Measurements from ENCODE around the gene HMGXB4. TPM values are rescaled to one million over a fixed set of nuclear protein-coding genes. Genes with fewer than 3 reads are reported as not detected.

The HMGXB4 gene
- total and polyA plus RNA-seq, 2 of the 13 experiments (the other 11 are each of a cell fraction or from before 2014, with no cell fraction given): 13.9 to 16.3 TPM

GRCh38 chr22:35250156-35250555 is 7.1 kb upstream of the HMGXB4 start:
- no peak for ATAC-seq
- Histone ChIP-seq H3K4me3 (replicated peaks in 1 of 3; ENCODE audit: insufficient read depth in 1 of 3, low read depth in 2 of 3, low read length in 3 of 3) (no peak overlapping the region), H4K20me1 (ENCODE audit: insufficient read depth, low read length) (no peaks in the 10 kb centered on the region), H3K27me3 (ENCODE audit: control insufficient read depth in 1 of 2, insufficient read depth in 2 of 2, low read length in 2 of 2) (no peaks in the 10 kb centered on the region), H3K79me2 (ENCODE audit: insufficient read depth, low read length) (no peaks in the 10 kb centered on the region), H3K36me3 (replicated peaks in 1 of 2; ENCODE audit: control insufficient read depth in 1 of 2, insufficient read depth in 2 of 2, low read length in 2 of 2) (no peaks in the 10 kb centered on the region), H3K4me1 (ENCODE audit: insufficient read depth, low read length) (no peaks in the 10 kb centered on the region), H2AFZ (ENCODE audit: low read length) (no peak overlapping the region), H3K9me3 (ENCODE audit: low read length) (no peaks in the 10 kb centered on the region), H3K9ac (ENCODE audit: insufficient read depth, low read depth, low read length) (no peak overlapping the region), H3K27ac (ENCODE audit: extremely low read length, insufficient read depth, low read length) (no peak overlapping the region), H3K4me2 (ENCODE audit: low read depth, low read length) (no peak overlapping the region)
- DNase-seq (ENCODE audit: low spot score): no peak
- in situ Hi-C loops (cut with HindIII; ENCODE audit: extremely low pct_ligation_motif_present, low pct_unique_long_range_greater_than_20kb): no loop called here
- no peak for FAIRE-seq
- CTCF ChIA-PET (ENCODE audit: low intra/inter-chr PET ratio, low total read pairs): no interaction called here
- WGBS (ENCODE audit: low lambda C conversion rate): 97% methylated on average over 4 of the region's 4 CpGs
- no TSS peak for BruUV-seq (replicated peaks)
- POLR2A ChIA-PET: no interaction called here
- TF ChIP-seq DPF2 (CRISPR knock-in tag; IDR thresholded peaks at IDR 0.05; ENCODE audit: borderline replicate concordance, low read depth) (no peak), DDIT3 (CRISPR knock-in tag; IDR thresholded peaks at IDR 0.05) (no peak), PAF1 (CRISPR knock-in tag; IDR thresholded peaks at IDR 0.05) (no peak), ZNF576 (CRISPR knock-in tag; IDR thresholded peaks at IDR 0.05) (no peak)
- intact Hi-C loops (cut with micrococcal nuclease; ENCODE audit: unreplicated experiment): no loop called here

- ChIA-PET POLR2A (no interaction called here), CTCF (ENCODE audit: low intra/inter-chr PET ratio, low total read pairs) (no interaction called here)
- FAIRE-seq (no peak), ATAC-seq (no peak), DNase-seq (ENCODE audit: low spot score) (no peak)
- in situ Hi-C loops (cut with HindIII; ENCODE audit: extremely low pct_ligation_motif_present, low pct_unique_long_range_greater_than_20kb): no loop called here
- intact Hi-C loops (cut with micrococcal nuclease; ENCODE audit: unreplicated experiment): no loop called here
- Histone ChIP-seq H3K4me3 (replicated peaks in 1 of 3; ENCODE audit: insufficient read depth in 1 of 3, low read depth in 2 of 3, low read length in 3 of 3) (no peak overlapping the region), H2AFZ (ENCODE audit: low read length) (no peak overlapping the region), H3K27ac (ENCODE audit: extremely low read length, insufficient read depth, low read length) (no peak overlapping the region), H3K27me3 (ENCODE audit: control insufficient read depth in 1 of 2, insufficient read depth in 2 of 2, low read length in 2 of 2) (no peaks in the 10 kb centered on the region; a peak in 1 of 5 replicates), H3K4me2 (ENCODE audit: low read depth, low read length) (no peak overlapping the region), H3K36me3 (replicated peaks in 1 of 2; ENCODE audit: control insufficient read depth in 1 of 2, insufficient read depth in 2 of 2, low read length in 2 of 2) (no peaks in the 10 kb centered on the region), H4K20me1 (ENCODE audit: insufficient read depth, low read length) (no peaks in the 10 kb centered on the region), H3K79me2 (ENCODE audit: insufficient read depth, low read length) (peaks cover 17% of the 10 kb centered on the region), H3K4me1 (ENCODE audit: insufficient read depth, low read length) (peaks cover 16% of the 10 kb centered on the region), H3K9me3 (ENCODE audit: low read length) (no peaks in the 10 kb centered on the region), H3K9ac (ENCODE audit: insufficient read depth, low read depth, low read length) (no peak overlapping the region; the same call in 1 of the 2 replicates)
- WGBS (ENCODE audit: low lambda C conversion rate): 65% methylated on average over 2 of the region's 2 CpGs
- BruUV-seq (replicated peaks): no TSS peak
- TF ChIP-seq TOE1 (CRISPR knock-in tag; IDR thresholded peaks at IDR 0.05) (no peak), TRAFD1 (CRISPR knock-in tag; IDR thresholded peaks at IDR 0.05; ENCODE audit: borderline replicate concordance) (no peak), DRAP1 (CRISPR knock-in tag; IDR thresholded peaks at IDR 0.05) (no peak), NFATC3 (CRISPR knock-in tag; IDR thresholded peaks at IDR 0.05) (no peak), CENPT (CRISPR knock-in tag; IDR thresholded peaks at IDR 0.05; ENCODE audit: low read depth) (no peak), EZH2 (conservative IDR thresholded peaks at IDR 0.05; ENCODE audit: low read depth, low read length) (no peak), POGK (CRISPR knock-in tag; conservative IDR thresholded peaks at IDR 0.05) (no peak), NR2F6 (IDR thresholded peaks at IDR 0.05) (no peak), NR2F6 (CRISPR knock-in tag; IDR thresholded peaks at IDR 0.05) (no peak), PHF20 (CRISPR knock-in tag; IDR thresholded peaks at IDR 0.05) (no peak)
Observed at GRCh38 chr22:35253946-35254345, 3.3 kb upstream of the HMGXB4 start.

All from HepG2 (cell line).